CD4-positive, alpha-beta T cell treated with Interleukin-6 for 4 hours (primary cell): ENCODE data around the gene TRMT11.
"Not testable (repeated sequence)": the region's sequence is repeated elsewhere in the genome, so short reads cannot be mapped to it uniquely, and the experiment has no call there.

Experiments used
- DNase-seq: peaks from one replicate; pipeline ENCODE4 v3.0.0-alpha.2; 2020; ENCODE audit warnings: mixed read lengths

TRMT11 gene

DNA sequence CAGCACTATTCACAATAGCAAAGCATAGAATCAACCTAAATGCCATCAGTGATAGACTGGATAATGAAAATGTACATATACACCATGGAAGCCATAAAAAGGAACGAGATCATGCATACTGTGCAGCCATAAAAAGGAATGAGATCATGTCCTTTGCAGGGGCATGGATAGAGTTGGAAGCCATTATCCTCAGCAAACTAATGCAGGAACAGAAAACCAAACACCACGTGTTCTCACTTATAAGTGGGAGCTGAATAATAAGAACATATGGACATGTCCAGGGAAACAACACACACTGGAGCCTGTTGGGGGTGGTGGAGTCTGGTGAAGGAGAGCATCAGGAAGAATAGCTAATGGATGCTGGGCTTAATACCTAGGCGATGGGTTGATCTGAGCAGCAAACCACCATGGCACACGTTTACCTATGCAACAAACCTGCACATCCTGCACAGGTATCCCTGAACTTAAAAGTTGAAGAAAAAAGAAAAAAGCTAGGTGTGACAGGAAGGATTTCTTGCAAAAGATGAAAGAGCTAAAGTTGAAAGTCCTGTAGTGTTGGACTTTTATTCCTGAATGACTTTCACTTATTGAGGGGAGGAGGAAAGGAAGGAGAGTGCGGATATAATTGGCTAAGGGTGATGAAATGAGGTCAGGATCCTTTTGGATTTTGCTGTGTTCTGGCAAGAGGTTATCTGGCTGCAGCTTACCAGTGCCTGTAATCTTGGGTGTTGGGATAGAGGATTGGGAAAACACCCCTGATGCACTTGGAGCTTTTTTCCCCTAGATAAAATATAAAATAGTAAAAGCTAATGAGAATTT, 8.5 kb downstream of the TRMT11 start:
- DNase-seq: no peak

DNA sequence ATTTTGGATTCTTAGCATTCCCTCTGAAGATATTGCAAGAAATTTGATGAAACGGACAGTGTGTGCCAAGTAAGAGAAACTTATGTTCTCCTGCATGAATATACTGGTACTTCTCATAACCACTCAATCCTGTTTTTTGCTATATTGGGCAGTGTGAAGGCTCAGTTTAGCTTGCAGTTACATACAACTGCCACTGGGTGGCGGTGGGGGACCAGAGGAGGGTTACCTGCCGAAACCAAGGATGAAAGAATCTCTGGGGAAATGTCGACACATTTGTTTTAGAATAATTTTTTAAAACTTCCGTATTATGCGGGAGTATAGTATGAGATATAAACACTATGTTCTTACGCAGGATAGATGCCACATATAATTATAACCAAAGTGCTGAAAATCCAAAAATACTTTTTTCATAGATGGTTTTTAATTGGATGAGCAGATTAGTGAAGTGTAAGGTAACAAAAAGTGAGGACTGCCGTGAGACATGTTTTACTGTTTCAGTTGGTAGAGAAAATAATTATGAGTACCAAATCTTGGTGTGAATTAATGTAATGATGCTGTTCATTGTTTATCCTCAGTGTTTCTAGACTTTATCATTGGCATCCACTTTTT, 9.7 kb downstream of the TRMT11 start:
- DNase-seq: peak; percentile 81

DNA sequence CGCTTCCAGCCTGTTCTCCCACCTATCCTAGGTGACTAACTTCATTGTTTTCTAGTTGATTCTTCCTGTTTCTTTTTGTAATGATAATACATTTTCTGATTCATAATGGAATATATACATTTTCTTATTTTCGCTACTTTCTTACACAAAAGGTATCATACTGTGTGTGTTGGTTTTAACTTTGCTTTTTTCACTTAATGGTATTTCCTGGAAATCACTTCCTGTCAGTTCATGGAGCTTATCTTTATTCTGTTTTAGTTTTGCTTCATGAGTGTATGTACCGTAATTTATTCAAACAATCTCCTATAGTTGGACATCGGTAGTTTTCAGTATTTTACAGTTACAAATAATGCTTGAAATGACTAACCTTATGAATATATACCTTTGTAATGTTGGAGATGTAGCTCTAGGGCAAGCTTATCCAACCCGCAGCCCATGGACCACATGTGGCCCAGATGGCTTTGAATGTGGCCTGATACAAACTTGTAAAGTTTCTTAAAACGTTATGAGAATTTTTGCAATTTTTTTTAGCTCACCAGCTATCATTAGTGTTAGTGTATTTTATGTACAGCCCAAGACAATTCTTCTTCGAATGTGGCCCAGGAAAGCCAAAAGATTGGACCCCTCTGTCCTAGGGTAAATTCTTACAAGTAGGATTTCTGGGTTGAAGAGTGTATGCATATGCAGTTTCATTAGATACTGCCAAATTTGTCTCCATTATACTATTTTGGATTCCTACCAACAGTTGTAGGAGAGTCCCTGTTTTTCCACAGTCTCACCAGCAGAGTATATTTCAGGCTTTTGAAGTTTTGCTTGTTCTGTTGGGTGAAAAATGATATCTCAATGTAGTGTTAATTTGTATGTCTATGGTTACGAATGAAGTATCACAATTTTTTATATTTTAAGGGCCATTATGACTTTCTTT, 16.7 kb downstream of the TRMT11 start:
- DNase-seq: no peak

DNA sequence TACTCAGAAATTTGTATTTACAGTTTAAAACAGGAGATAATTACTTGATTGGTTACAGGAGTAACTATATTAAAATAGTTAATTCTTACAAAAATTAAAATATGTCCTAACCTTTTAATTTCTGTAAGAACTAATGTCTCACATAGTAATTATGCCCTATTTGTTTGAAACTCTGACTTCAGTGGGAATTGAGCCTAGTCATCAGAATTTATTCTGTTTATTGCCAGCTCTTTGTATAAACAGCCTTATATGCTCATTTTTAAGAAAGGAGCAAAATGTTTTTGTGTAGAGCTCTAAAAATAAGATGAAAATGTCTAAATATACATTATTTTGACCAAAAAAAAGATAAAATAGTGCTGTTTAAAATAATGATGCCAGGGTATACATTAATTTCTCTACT, 21.5 kb downstream of the TRMT11 start:
- no peak for DNase-seq

DNA sequence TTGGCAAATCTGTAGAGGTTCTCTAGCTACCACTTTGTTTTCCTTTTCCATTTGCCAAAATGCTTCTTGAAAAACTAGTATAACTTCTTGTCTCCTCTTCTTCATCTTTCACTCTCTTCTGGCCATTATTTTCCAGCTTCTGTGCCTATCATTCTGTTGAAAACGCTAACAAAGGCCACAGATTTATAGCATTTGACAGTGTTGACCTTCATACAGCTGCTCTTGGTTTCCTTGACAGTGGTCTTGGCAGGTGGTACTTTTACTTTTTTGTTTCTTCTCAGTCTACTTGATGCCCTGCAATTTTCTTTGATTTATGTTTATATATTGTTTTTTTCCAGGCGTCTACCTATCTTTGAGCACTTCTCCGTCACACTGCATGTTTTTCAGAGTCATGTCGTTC, 23.7 kb downstream of the TRMT11 start:
- no peak for DNase-seq

DNA sequence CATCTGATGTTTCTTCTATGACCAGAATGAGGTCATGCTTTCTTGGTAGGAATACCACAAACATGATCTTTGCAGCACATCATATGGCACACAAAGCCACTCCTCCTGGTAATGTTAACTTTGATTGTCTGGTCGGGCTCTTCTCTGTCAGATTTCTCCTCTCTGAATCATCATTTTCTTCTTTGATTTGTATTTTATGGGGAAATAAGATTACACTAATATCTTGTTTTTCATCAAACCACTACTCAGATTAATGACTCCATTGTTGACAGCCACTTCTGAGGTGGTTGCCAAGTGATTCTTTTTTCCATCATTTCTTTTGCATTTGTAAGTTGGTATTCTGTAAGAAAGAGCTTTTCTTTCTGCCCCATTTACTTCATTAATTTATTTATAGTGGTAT, 29.5 kb downstream of the TRMT11 start:
- no peak for DNase-seq

DNA sequence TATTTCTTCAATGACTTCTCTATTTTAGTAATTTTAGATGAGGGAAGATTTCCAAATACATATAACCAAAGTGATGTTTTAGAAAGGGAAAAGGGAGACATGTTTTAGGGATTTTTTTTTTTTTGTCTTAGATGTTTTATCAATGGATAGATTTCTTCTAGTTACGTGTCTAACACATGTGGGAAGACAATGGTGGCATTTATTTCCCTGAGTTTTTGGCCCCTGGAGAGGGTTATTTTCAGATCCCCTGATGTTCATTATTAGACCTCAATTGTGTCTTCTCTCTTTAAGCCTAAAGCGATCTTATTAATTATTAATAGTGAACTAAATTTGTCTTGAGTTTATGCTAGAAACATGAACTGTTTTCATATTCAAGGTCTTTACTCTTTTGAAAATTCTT, 30.3 kb downstream of the TRMT11 start:
- DNase-seq: no peak

DNA sequence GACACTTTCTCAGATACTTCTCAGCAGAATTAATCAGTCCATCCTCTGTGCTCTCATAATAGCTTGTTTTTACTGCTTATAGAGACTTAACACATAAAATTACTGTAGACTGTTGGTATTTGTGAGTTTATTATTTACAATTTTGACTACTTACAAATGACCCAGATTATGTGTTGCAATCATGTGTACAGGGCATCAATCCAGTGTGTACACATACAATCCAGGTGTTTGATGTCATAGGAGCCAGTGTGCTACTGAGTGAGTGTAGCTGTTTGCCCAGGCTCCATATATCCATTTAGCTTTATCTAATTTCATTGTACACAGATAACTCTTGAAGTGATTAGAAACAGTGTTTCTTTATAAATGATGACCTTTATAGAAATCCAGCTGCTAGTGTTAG, 31.3 kb downstream of the TRMT11 start:
- no peak for DNase-seq

DNA sequence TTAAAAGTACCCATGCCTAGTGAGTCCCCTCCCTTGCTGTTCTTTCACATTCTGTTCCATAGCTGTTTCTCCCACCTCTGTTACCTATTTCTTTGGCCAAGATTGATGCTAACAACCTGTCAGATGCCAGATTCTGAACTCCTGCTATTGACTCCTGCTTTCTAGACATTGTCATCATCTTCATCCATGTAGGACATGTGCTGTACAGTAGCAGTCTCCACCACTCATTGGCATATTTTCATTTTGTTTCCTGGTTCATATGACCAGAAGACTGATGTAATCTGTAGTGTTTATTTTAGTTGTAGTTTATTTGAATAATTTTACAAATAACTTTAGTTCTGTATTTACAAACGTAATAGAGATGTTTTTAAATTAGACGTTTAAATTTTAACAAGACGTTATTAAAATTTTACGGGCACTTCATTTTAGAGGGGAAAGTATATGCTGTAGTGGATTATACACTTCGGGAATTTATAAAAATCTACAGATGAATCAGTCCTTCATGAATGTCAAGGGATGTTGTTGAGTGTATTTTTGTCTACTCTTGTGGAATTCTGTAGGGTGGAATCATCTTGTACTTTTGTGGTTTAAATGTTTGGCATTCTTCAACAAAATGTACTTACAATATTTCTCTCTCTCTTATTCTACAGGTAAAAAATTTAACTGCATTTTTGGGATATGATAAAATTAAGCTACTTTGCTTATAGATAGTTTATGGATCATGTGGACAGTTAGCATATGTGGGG, 34.1 kb downstream of the TRMT11 start:
- no peak for DNase-seq

DNA sequence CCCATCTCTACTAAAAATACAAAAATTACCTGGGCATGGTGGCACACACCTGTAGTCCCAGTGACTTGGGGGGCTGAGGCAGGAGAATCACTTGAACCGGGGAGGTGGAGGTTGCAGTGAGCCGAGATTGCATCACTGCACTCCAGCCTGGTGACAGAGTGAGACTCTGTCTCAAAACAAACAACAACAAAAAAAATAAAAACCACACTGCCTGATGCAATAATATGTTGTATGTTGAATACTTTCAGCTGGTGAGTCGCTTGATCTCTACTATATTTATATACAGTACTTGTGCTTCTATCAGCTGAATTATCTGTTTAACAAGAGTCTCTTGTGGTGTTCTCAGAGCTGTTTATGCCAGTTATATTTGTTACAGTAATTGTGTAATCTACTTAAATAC, 37.1 kb downstream of the TRMT11 start:
- DNase-seq: not testable (repeated sequence)

DNA sequence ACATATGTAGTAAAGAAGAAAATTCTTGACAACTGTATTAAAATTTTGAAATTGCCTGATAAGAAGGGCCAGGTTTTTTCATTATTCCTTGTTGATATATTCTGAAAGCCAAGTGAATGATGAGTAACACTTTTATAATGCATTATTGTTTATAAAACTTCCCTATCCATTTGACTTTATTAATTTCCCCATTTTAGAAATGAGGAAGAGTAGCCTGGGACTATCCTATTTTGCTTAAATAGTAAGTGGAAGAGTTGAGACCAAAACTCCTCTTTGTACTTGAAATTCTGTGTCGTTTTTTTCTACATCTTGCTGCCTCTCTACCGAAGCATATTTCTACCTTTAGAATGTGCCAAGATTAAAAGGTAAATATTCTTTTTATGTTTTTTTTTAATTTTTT, 39.7 kb downstream of the TRMT11 start:
- no peak for DNase-seq

DNA sequence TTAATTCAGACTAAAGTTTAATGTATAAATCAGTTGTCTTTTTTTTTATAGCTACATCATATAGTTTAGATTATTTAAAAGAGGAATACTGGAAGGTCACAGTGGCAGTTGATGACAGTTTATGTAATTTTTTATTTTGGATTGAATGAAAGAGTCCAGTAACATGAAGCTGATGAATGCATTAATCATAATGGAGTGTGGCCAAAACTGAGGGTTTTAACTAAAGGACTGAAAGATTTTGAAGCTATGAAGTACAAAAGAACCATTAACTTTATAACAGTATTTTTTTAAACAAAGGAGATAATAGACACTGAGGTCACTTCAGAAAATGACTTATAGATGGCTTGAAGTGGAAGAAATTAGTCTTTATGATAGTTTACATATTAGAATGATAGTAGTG, 41.3 kb downstream of the TRMT11 start:
- DNase-seq: no peak

DNA sequence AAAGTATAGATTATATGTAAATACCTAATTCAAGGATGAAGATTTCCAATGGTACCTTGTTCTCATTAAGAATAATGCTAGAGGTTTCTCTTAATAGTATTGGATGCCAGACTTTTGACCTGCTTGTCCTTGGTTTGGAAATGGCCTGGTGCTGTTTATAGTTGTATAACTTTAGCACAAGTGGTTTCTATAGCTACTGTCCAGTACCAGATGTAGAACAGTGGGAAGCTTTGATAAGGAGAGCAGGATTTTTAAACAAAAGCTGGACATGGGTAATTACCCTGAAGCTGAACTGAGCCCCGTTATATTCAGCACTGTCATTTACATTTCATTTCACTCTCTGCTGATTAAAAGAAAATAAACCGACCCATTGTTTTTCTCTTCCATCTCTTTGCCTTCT, 43.7 kb downstream of the TRMT11 start:
- no peak for DNase-seq

DNA sequence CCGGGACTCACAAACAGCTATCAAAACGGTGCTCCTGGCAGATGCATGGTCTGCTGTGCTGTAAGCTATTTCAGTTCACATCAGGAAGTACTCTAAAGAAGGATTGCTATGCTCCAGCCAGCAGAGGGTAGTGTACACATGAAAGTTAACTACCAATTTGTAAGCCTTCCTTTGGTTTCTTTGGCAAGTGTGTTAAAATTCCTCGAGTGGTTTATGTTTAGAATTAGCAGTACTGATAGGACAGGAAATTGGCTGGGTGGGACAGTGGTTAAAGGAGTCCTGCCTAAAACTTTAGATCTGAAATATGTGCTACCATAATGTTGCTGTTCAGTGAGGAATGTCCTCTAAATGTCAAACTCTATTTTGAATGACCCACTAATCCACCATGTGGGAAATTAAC, 47.4 kb downstream of the TRMT11 start:
- DNase-seq: no peak

DNA sequence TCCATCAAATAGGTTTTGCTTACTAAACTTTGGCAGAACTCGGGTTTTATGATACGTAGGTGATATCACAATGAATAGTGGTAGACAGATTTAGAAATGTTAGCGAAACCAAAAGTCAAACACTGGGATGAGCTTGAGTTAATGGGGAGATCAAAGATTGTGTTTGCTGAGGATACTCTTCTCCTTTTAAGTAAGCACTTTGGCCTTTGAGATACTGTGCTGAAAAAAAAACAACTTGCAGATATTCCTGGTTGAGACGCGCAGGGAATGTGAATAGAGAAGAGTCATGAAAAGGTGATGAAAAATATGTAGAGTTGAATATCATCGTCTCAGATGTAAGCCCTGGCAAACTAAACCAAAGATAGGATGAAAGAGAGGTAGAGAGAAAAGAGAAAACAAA, 48.3 kb downstream of the TRMT11 start:
- no peak for DNase-seq

DNA sequence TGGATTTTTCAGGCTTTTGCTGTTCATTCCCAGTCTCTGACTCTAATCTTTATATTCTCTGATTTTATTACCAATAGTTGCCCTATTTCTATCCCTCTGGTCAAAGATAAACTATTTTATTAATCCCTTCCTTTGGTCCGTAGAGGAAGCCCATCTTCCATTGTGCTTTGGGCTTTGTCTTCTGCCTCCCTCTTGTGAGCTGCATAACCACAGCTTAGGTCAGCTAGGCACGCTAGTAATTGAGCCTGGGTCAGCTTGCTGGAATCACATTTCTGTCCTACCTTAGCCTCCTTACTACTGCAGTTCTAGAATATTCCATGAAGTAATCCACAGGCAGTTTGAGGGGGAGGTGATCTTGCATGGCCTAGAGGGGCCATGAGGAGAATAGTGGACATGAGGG, 49.4 kb downstream of the TRMT11 start:
- DNase-seq: no peak

DNA sequence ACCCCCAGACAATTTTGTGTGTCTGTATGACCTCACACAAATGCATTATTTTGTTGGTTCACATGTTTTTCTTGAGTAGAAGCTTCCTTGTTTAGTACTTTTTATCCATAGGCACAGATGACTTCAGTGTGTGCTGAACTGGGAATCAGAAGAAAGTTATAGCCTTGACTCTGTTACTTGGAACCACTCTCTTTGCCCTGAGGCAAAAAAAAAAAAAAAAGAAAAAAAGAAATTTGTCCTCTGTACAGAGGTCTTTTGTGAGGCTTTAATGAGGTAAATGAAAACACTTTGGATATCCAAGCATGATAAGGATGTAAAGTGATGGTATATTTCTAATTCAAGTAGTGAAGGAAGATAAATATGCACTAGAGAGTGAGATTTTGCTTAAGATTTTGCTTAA, 51.9 kb downstream of the TRMT11 start:
- no peak for DNase-seq

DNA sequence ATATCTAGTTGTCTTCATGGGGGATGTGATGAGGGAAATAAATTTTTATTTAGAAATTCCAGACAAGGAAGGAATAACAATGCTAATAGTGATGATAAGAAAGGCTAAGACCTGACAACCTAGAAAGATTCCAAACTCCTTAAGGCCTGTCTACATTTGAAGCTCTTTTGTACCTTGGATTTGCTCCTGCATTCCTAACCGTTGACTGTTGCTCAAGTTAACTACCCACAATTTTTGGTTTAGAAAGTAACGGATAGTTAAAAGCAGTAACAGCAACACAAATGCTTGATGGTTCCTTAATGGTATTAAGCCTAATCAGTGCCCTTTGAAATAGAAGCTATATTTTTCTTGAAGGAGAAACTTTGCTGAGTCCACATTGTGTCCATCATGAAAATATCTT, 52.9 kb downstream of the TRMT11 start:
- DNase-seq: no peak

DNA sequence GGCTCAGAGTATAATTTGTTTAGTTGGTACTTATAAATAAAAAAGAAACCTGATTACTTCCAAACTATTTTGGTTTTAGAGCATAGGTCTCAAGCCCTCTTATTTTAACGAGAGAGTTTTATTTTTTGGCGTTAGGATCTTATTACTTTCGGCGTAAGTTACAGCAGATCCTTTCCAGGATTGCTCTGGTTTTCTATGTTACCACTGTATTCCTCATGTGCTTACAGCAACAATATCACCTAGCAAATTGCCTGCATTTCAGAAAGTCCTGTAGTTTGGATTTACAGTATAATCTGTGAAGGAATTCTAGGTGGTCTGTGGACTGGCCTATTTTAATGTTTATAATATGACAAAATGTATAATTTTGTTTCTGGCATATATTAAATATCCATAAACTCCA, 54.1 kb downstream of the TRMT11 start:
- no peak for DNase-seq

DNA sequence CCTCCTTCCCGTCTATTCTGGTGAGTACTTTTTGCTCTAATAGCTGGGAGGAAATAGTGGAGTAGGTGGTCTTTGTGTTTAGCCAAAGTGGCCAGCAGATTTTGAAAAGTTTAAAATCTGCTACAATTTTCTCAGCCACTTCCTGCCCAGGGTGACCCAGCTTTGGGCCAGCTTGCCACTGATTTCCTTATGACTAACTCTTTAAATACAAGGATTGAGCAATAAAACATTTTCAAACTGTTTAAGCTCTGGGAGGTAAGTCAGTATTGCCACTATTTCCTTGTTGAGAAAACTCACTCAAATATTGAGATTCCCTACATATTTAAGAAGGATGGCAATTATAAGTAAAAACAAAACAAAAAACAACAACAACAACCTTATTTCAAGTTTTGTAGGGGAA, 54.5 kb downstream of the TRMT11 start:
- no peak for DNase-seq

DNA sequence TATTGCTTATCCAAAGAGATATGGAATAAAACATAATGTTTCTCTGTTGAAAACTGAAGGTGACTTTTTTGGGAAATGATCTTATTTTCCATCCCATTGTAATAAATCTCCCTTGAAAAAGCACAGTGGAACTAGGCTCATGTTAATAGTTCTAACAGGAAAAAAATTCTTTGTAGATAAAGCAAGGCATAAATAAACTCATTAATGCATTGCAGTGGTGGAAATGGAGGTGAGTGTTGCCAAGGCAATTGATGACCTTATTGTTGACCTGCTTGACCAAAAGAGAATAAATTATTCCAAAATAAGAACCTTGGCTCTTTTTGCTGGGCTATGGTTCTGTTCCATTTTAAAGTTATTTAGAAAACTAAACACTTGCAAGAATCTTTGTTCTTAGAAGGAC, 55.2 kb downstream of the TRMT11 start:
- DNase-seq: no peak

DNA sequence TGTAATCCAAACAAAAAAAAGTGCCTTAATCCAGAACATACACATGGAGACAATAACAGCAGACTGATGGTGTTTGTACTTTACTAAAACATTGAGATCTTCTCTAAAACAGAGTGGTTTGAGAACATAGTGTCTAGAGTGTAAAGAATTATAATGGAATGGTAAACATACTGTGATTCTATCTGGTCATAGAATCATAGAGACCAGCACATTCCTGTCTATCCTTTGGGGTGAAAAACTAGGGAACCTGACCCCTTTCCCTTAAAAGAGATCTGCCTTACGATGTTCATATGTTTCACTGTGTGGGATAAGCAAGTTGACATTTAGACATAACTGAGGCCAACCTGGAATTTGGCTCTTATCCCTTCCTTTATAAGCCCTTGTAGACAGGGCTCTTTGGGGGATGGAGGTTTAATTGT, 55.7 kb downstream of the TRMT11 start:
- no peak for DNase-seq

DNA sequence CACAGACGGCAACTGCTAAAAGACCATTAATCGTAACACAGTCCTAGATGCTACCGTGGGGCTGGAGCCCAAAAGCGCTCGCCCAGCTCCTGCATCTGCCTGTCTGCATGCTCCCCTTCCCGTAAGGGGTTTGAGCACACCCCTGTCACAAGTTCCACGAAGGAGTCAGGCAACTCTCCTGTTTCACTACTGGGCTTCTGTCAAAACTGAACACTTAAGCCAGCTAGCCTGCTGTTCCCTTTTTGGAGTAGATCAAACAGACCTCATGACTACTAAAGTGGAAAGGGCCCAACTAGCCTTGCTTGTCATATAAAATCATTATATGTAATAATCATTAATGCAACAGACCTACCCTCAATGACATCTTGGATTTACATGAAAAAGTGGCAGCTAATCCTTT, 61.3 kb downstream of the TRMT11 start:
- DNase-seq: no peak
